Measurements from ENCODE around the gene IRS1.
A peak's percentile ranks its signal among the peaks of the same experiment; 100 is the strongest.

GRCh38 chr2:226813148-226813701 is 13.6 kb upstream of the IRS1 start:
- no peak for TF ChIP-seq EZH2phosphoT487 (IDR thresholded peaks at IDR 0.05; ENCODE audit: low read depth)
- TF ChIP-seq, protein P1, sequence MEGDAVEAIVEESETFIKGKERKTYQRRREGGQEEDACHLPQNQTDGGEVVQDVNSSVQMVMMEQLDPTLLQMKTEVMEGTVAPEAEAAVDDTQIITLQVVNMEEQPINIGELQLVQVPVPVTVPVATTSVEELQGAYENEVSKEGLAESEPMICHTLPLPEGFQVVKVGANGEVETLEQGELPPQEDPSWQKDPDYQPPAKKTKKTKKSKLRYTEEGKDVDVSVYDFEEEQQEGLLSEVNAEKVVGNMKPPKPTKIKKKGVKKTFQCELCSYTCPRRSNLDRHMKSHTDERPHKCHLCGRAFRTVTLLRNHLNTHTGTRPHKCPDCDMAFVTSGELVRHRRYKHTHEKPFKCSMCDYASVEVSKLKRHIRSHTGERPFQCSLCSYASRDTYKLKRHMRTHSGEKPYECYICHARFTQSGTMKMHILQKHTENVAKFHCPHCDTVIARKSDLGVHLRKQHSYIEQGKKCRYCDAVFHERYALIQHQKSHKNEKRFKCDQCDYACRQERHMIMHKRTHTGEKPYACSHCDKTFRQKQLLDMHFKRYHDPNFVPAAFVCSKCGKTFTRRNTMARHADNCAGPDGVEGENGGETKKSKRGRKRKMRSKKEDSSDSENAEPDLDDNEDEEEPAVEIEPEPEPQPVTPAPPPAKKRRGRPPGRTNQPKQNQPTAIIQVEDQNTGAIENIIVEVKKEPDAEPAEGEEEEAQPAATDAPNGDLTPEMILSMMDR (IDR thresholded peaks at IDR 0.05; ENCODE audit: low read depth, low read length): peak; percentile 64
